HG03159 (cell line): ENCODE measurements around the gene UNC5B.
"Not testable (repeated sequence)": the region's sequence is repeated elsewhere in the genome, so short reads cannot be mapped to it uniquely, and the experiment has no call there.

Experiments
- ATAC-seq: cut with Tn5 transposase; IDR thresholded peaks from one replicate; pipeline ENCODE4 v1.9.1; 2021; ENCODE audit warnings: mild to moderate bottlenecking, moderate library complexity; ENCODE audit not compliant: unreplicated experiment

Gene UNC5B

GRCh38 chr10:71265618-71266146, 53.3 kb downstream of the UNC5B start:
- ATAC-seq: no peak

- no peak for ATAC-seq
Observed at GRCh38 chr10:71266147-71266917, 54.0 kb downstream of the UNC5B start.

- no peak for ATAC-seq
Observed at GRCh38 chr10:71266918-71267442, 54.6 kb downstream of the UNC5B start.

- no peak for ATAC-seq
Observed at GRCh38 chr10:71267508-71268240, 55.3 kb downstream of the UNC5B start.

GRCh38 chr10:71268247-71268691, 55.9 kb downstream of the UNC5B start:
- ATAC-seq: no peak

- no peak for ATAC-seq
Observed at GRCh38 chr10:71268758-71269157, 56.4 kb downstream of the UNC5B start.

GRCh38 chr10:71269301-71270288, 57.2 kb downstream of the UNC5B start:
- ATAC-seq: no peak

- no peak for ATAC-seq
Observed at GRCh38 chr10:71270301-71271220, 58.2 kb downstream of the UNC5B start.

GRCh38 chr10:71271662-71272055, 59.3 kb downstream of the UNC5B start:
- ATAC-seq: no peak

GRCh38 chr10:71272056-71272771, 59.8 kb downstream of the UNC5B start:
- ATAC-seq: no peak

- ATAC-seq: not testable (repeated sequence)
Observed at GRCh38 chr10:71272974-71273373, 60.6 kb downstream of the UNC5B start.

GRCh38 chr10:71273506-71273905, 61.1 kb downstream of the UNC5B start:
- no peak for ATAC-seq

GRCh38 chr10:71274901-71275796, 62.8 kb downstream of the UNC5B start:
- ATAC-seq: no peak

- no peak for ATAC-seq
Observed at GRCh38 chr10:71276873-71277272, 64.5 kb downstream of the UNC5B start.

- ATAC-seq: no peak
Observed at GRCh38 chr10:71277914-71278665, 65.7 kb downstream of the UNC5B start.

GRCh38 chr10:71278691-71279588, 66.6 kb downstream of the UNC5B start:
- no peak for ATAC-seq
